Transverse colon (tissue), 4 donors: ENCODE results near the gene RTN4. TPM values are rescaled to one million over a fixed set of nuclear protein-coding genes. Genes with fewer than 3 reads are reported as not detected.

ENCODE experiments used
- DNase-seq: peaks from one replicate; pipeline ENCODE4 v3.0.0-alpha.2; 2019
- H3K27ac ChIP-seq, 4 donors: fragments of 200-600 bp; sonication (generic); 2 replicates each; pipeline ENCODE4 v1.5.1; 2016 to 2018; ENCODE audit warnings: inconsistent platforms in 4 of 4
- H3K27me3 ChIP-seq: fragments of 200-600 bp; sonication (generic); 2 replicates; pipeline ENCODE4 v1.5.1; 2017; ENCODE audit warnings: inconsistent platforms
- H3K36me3 ChIP-seq, 4 donors: fragments of 200-600 bp; sonication (generic); 2 replicates each; pipeline ENCODE4 v1.5.1; 2017 to 2019; ENCODE audit warnings: inconsistent platforms in 4 of 4
- H3K4me1 ChIP-seq, 4 donors: fragments of 200-600 bp; sonication (generic); 2 replicates each; pipeline ENCODE4 v1.5.1; 2017 to 2020; ENCODE audit warnings: inconsistent platforms in 4 of 4
- H3K4me3 ChIP-seq, 4 donors: fragments of 200-600 bp; sonication (generic); 1 replicate in 1 of 4; 2 replicates in 3 of 4; pipeline versions ENCODE4 v1.5.1 to v1.6.1; 2017 to 2019; ENCODE audit warnings: inconsistent platforms in 4 of 4
- H3K9me3 ChIP-seq, 2 donors: fragments of 200-600 bp; sonication (generic); 2 replicates each; pipeline ENCODE4 v1.5.1; 2017 to 2019; ENCODE audit warnings: inconsistent platforms in 2 of 2
- EP300 ChIP-seq: sonication (generic); formaldehyde crosslinking; IDR thresholded peaks from one replicate; pipeline ENCODE4 v1.6.1; 2017; ENCODE audit warnings: antibody characterized with exemption, low read depth
- POLR2A ChIP-seq: fragments of 450-650 bp; IDR thresholded peaks from one replicate; pipeline ENCODE4 v1.6.1; 2016; ENCODE audit warnings: antibody characterized with exemption, mild to moderate bottlenecking, moderate library complexity
- POLR2AphosphoS5 ChIP-seq, 3 donors: sonication (generic); formaldehyde crosslinking; IDR thresholded peaks; one replicate each; pipeline ENCODE4 v1.6.1; 2016; ENCODE audit warnings: antibody characterized with exemption in 3 of 3
- WGBS, 2 donors: methylation state at CpG; one replicate each; pipeline ENCODE4 v1.1.5; 2018; ENCODE audit warnings: low coverage in 1 of 2; 5-methylcytosine and 5-hydroxymethylcytosine counted together
- in situ Hi-C, 4 donors: fragments of 200-750 bp; cut with MboI; loops; one replicate each; pipeline versions ENCODE4 v1.15.0 to v1.15.1; 2017; ENCODE audit warnings: low sequenced_read_pairs in 3 of 4, low pct_ligation_motif_present in 1 of 4, low pct_unique_long_range_greater_than_20kb in 1 of 4
- intact Hi-C: fragments of 100-400 bp; cut with DNase I; formaldehyde crosslinking; loops from one replicate; pipeline ENCODE4 v1.15.1; 2023; ENCODE audit warnings: low total_unique reads
- total RNA-seq, 4 donors: library from RNA; depleted of rRNA; stranded (reverse); fragments of >200 nt; gene quantifications; one replicate each; pipeline ENCODE4 v1.1.0, GENCODE V29; 2016
- TF ChIP-seq, protein P1 (sequence below), 5 experiments: fragments of 200-600 bp in 3 of 5; fragments of 450-650 bp in 2 of 5; sonication (generic) in 3 of 5; IDR thresholded peaks; 1 replicate in 2 of 5; 2 replicates in 3 of 5; pipeline ENCODE4 v1.5.1; 2016 to 2017; ENCODE audit warnings: antibody characterized with exemption in 5 of 5, inconsistent platforms in 3 of 5, mild to moderate bottlenecking in 2 of 5, moderate library complexity in 1 of 5

RTN4 gene
- total RNA-seq, 4 donors from 2014 or later, result 82.2 to 212 (median 183) TPM

DNA sequence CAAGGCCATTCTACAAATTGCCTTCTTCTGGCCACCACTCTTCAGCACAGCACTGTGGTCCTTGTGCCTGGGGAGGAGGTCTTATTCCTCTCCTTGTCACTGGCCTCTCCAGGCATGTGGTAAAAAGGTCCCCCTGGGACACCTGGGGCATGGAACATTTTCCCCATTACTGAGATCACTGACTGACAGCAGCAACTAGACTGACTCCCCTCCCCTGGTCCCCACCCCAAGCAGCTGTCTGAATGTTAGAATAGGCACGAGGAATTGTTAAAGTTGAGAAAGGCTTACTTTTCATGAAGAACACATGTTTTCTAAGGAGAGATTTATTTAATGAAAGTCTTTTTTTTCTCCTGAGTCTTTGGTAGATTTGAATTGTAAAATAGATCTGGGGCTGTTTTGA lies 39.5 kb upstream of the RTN4 start:
- no peaks in the 10 kb centered on the region for H3K9me3 ChIP-seq
- intact Hi-C loops (no loop called here), in situ Hi-C loops (no loop called here)
- DNase-seq, result no peak
- H3K27ac ChIP-seq, result no peak overlapping the region
- WGBS, 2 donors, result 84% methylated on average over 1 of the region's 1 CpG; no CpG with 5 or more reads in 1 of the 2 donors
- TF ChIP-seq POLR2A, result no peak
- TF ChIP-seq, protein P1, sequence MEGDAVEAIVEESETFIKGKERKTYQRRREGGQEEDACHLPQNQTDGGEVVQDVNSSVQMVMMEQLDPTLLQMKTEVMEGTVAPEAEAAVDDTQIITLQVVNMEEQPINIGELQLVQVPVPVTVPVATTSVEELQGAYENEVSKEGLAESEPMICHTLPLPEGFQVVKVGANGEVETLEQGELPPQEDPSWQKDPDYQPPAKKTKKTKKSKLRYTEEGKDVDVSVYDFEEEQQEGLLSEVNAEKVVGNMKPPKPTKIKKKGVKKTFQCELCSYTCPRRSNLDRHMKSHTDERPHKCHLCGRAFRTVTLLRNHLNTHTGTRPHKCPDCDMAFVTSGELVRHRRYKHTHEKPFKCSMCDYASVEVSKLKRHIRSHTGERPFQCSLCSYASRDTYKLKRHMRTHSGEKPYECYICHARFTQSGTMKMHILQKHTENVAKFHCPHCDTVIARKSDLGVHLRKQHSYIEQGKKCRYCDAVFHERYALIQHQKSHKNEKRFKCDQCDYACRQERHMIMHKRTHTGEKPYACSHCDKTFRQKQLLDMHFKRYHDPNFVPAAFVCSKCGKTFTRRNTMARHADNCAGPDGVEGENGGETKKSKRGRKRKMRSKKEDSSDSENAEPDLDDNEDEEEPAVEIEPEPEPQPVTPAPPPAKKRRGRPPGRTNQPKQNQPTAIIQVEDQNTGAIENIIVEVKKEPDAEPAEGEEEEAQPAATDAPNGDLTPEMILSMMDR (IDR thresholded peaks at IDR 0.05), result no peak
- no peak for TF ChIP-seq POLR2AphosphoS5 (IDR thresholded peaks at IDR 0.05)
- no peak for TF ChIP-seq EP300
- H3K27me3 ChIP-seq, result no peaks in the 10 kb centered on the region
- H3K4me3 ChIP-seq, result no peak overlapping the region
- H3K4me1 ChIP-seq, result peaks cover 0 to 7% (median 0%) of the 10 kb centered on the region in 4 donors
- no peaks in the 10 kb centered on the region for H3K36me3 ChIP-seq

DNA sequence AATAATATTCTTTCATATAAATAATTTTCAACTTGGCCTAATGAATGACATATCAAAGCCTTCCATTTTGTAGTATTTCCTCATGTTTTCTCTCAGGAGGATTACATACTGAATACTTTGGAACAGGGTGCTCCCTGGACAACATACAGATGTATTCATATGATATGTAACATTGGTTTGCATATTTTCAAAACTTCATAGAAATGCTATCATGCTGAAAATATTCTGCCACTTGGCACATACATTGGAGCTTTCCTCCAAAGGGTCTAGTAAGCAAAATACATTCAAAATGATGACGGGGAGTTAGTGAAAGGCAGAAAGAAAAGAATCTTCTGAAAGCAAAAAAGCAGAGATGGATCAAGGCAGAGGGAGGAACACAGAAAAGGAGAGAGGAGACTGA lies 38.1 kb upstream of the RTN4 start:
- Histone ChIP-seq H3K4me1 (peaks cover 0 to 7% (median 0%) of the 10 kb centered on the region in 4 donors), H3K27me3 (no peaks in the 10 kb centered on the region), H3K4me3 (no peak overlapping the region), H3K9me3 (no peaks in the 10 kb centered on the region), H3K36me3 (no peaks in the 10 kb centered on the region), H3K27ac (no peak overlapping the region)
- DNase-seq, result no peak
- TF ChIP-seq POLR2A (no peak), POLR2AphosphoS5 (IDR thresholded peaks at IDR 0.05) (no peak), EP300 (no peak)
- TF ChIP-seq, protein P1 (IDR thresholded peaks at IDR 0.05), result no peak
- 80 to 81% methylated on average over 1 of the region's 1 CpG for WGBS, 2 donors
- intact Hi-C loops (no loop called here), in situ Hi-C loops (no loop called here)

DNA sequence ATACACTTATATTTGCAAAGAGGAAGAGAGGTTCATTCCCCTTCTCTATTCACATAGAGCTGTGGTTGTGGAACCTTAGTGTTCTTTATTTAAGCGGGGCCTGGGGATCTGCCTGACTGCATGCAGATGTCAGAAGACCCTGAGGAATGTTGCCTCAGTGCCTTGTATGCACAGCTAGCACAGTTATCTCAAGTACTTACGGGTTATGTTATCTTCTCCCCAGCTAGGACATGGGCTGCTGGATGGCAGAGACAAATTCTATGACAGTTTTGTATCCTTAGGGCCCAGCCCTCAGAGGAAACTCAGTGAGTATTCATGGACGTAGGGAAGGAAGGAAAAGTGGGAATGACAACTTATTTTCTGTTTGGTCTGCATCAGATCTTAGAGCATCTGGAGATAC lies 37.7 kb upstream of the RTN4 start:
- in situ Hi-C loops (no loop called here), intact Hi-C loops (no loop called here)
- DNase-seq, result no peak
- 75 to 80% methylated on average over 3 of the region's 3 CpGs for WGBS, 2 donors
- H3K27ac ChIP-seq, result no peak overlapping the region
- TF ChIP-seq POLR2A, result no peak
- no peak for TF ChIP-seq EP300
- TF ChIP-seq POLR2AphosphoS5 (IDR thresholded peaks at IDR 0.05), result no peak
- TF ChIP-seq, protein P1 (IDR thresholded peaks at IDR 0.05), result no peak
- H3K9me3 ChIP-seq, result no peaks in the 10 kb centered on the region
- H3K36me3 ChIP-seq, result no peaks in the 10 kb centered on the region
- H3K4me1 ChIP-seq, result peaks cover 0 to 7% (median 0%) of the 10 kb centered on the region in 4 donors
- H3K4me3 ChIP-seq, result no peak overlapping the region
- no peaks in the 10 kb centered on the region for H3K27me3 ChIP-seq

GRCh38 chr2:55087501-55087900 lies 37.2 kb upstream of the RTN4 start:
- Histone ChIP-seq H3K4me1 (peaks cover 0 to 5% (median 0%) of the 10 kb centered on the region in 4 donors), H3K4me3 (no peak overlapping the region), H3K9me3 (no peaks in the 10 kb centered on the region), H3K36me3 (no peaks in the 10 kb centered on the region), H3K27me3 (no peaks in the 10 kb centered on the region), H3K27ac (no peak overlapping the region)
- DNase-seq, result no peak
- intact Hi-C loops, result no loop called here
- in situ Hi-C loops, result no loop called here
- TF ChIP-seq POLR2A, result no peak
- TF ChIP-seq EP300, result no peak
- TF ChIP-seq, protein P1 (IDR thresholded peaks at IDR 0.05), result no peak
- TF ChIP-seq POLR2AphosphoS5 (IDR thresholded peaks at IDR 0.05), result no peak
